ENCODE measurements around the gene KRTAP10-2. TPM values are rescaled to one million over a fixed set of nuclear protein-coding genes. Genes with fewer than 3 reads are reported as not detected.
"Not testable (repeated sequence)": the region's sequence is repeated elsewhere in the genome, so short reads cannot be mapped to it uniquely, and the experiment has no call there.

KRTAP10-2 gene
- total and polyA plus RNA-seq, 8 donors: 0.24 TPM; not detected in 7

DNA sequence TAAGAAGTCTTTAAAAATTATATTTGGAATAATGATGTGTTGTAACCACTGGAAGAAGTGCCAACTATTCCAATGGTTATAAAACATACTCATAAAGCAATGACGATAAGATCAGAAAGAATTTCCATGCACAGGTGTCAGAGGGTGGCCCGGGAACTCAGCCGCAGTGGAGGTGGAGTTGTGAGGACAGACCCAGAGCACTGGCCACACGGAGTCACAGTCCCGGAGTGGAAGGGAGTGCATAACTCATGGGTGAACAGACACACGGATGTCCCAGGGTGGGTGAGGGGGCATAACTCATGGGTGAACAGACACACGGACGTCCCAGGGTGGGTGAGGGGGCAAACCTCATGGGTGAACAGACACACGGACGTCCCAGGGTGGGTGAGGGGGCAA, 24.7 kb upstream of the KRTAP10-2 start:
- no peak for DNase-seq
- Histone ChIP-seq H3K36me3 (no peaks in the 10 kb centered on the region), H3K9me3 (peaks cover 0 to 22% of the 10 kb centered on the region in 2 donors), H3K4me3 (no peak overlapping the region), H3K27ac (no peak overlapping the region), H3K27me3 (peaks cover 0 to 41% of the 10 kb centered on the region in 2 donors), H3K4me1 (no peaks in the 10 kb centered on the region)
- no peak for ATAC-seq
- TF ChIP-seq, protein P1, sequence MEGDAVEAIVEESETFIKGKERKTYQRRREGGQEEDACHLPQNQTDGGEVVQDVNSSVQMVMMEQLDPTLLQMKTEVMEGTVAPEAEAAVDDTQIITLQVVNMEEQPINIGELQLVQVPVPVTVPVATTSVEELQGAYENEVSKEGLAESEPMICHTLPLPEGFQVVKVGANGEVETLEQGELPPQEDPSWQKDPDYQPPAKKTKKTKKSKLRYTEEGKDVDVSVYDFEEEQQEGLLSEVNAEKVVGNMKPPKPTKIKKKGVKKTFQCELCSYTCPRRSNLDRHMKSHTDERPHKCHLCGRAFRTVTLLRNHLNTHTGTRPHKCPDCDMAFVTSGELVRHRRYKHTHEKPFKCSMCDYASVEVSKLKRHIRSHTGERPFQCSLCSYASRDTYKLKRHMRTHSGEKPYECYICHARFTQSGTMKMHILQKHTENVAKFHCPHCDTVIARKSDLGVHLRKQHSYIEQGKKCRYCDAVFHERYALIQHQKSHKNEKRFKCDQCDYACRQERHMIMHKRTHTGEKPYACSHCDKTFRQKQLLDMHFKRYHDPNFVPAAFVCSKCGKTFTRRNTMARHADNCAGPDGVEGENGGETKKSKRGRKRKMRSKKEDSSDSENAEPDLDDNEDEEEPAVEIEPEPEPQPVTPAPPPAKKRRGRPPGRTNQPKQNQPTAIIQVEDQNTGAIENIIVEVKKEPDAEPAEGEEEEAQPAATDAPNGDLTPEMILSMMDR (IDR thresholded peaks at IDR 0.05): no peak
- intact Hi-C loops (cut with DNase I): no loop called here

DNA sequence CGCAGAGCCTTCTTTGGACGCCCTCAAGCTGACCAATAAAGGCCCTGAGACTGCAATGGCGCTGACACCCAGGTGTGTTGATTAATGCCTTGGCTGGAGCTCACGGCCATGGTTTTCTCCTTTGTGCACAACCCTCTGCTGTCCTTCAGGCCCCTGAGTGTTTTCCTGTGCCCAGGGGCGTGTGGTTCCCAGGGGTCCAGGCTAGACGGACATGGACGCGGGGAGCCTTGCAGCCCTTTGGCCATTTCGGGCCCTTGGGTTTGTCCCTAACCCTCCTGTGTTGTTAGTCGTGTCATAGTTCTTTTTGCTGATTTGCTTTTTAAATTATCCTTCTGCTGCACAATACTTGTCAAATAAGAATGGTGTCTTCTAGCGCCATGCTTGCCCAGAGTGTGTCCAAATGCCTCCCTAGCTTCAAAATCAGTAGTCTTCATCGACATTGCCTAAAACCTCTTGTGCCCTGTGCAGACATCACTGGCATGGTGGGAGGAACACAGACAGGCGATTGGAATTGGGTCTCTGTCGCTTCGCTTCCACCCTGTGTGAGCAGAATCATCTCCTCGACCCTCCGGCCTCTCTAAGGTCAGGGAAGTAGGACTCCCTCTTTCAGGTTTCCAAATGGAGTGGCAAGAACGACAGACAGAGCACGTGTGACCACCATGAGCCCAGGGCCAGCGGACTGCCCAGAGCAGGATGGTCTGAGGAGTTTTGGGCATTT, 24.2 kb upstream of the KRTAP10-2 start:
- no peak for ATAC-seq
- intact Hi-C loops (cut with DNase I): no loop called here
- Histone ChIP-seq H3K9me3 (peaks cover 0 to 17% of the 10 kb centered on the region in 2 donors), H3K27me3 (peaks cover 0 to 39% of the 10 kb centered on the region in 2 donors), H3K36me3 (no peaks in the 10 kb centered on the region), H3K27ac (no peak overlapping the region), H3K4me1 (no peaks in the 10 kb centered on the region), H3K4me3 (no peak overlapping the region)
- DNase-seq: no peak
- TF ChIP-seq, protein P1 (IDR thresholded peaks at IDR 0.05): no peak

DNA sequence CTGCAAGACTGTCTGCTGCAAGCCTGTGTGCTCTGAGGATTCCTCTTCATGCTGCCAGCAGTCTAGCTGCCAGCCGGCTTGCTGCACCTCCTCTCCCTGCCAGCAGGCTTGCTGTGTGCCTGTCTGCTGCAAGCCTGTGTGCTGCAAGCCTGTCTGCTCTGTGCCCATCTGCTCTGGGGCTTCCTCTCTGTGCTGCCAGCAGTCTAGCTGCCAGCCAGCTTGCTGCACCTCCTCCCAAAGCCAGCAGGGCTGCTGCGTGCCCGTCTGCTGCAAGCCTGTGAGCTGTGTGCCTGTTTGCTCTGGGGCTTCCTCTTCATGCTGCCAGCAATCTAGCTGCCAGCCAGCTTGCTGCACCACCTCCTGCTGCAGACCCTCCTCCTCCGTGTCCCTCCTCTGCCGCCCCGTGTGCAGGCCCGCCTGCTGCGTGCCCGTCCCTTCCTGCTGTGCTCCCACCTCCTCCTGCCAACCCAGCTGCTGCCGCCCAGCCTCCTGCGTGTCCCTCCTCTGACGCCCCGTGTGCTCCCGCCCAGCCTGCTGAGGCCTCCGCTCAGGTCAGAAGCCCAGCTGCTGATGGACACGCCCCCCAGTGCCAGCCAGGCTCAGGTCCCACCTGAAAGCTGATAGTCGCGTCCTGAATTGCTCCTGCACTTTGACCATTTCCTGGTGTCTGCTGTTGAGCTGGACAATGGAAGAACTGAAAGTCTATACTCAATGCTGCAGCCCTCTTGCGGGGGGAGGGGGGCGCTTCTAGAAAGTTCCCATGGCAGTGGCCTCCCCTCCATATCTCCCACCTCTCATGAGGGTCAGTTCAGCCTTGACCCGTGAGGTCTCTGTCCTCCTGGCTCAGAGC, 23.4 kb upstream of the KRTAP10-2 start:
- DNase-seq (no peak), ATAC-seq (no peak)
- intact Hi-C loops (cut with DNase I): no loop called here

DNA sequence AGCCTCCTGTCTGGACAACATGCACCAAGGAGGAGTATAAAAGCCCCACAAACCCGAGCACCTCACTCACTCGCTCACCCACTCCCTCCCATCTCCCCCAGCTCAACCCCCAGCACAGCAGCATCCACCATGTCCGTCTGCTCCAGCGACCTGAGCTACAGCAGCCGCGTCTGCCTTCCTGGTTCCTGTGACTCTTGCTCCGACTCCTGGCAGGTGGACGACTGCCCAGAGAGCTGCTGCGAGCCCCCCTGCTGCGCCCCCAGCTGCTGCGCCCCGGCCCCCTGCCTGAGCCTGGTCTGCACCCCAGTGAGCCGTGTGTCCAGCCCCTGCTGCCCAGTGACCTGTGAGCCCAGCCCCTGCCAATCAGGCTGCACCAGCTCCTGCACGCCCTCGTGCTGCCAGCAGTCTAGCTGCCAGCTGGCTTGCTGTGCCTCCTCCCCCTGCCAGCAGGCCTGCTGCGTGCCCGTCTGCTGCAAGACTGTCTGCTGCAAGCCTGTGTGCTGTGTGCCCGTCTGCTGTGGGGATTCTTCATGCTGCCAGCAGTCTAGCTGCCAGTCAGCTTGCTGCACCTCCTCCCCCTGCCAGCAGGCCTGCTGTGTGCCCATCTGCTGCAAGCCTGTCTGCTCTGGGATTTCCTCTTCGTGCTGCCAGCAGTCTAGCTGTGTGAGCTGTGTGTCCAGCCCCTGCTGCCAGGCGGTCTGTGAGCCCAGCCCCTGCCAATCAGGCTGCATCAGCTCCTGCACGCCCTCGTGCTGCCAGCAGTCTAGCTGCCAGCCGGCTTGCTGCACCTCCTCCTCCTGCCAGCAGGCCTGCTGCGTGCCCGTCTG, 22.5 kb upstream of the KRTAP10-2 start, which contains the start of gene KRTAP10-4:
TSS of gene KRTAP10-4 (plus strand) at position 100 of the 827 bp plus-strand sequence. CDS start at position 130, 30 bp downstream.
- H3K36me3 ChIP-seq; H3K4me1 ChIP-seq; H3K4me3 ChIP-seq; H3K27ac ChIP-seq; DNase-seq; intact Hi-C loops (cut with DNase I); ATAC-seq: not testable (repeated sequence)
- Histone ChIP-seq H3K9me3 (peaks cover 0 to 16% of the 10 kb centered on the region in 2 donors), H3K27me3 (peaks cover 0 to 35% of the 10 kb centered on the region in 2 donors)

More for the DNA sequence above, 23.4 kb upstream of the KRTAP10-2 start:
- H3K27ac ChIP-seq: no peak overlapping the region
- no peaks in the 10 kb centered on the region for H3K4me1 ChIP-seq
- TF ChIP-seq, protein P1 (IDR thresholded peaks at IDR 0.05): no peak
- H3K27me3 ChIP-seq: peaks cover 0 to 38% of the 10 kb centered on the region in 2 donors
- peaks cover 0 to 16% of the 10 kb centered on the region in 2 donors for H3K9me3 ChIP-seq
- H3K4me3 ChIP-seq: no peak overlapping the region
- no peaks in the 10 kb centered on the region for H3K36me3 ChIP-seq

DNA sequence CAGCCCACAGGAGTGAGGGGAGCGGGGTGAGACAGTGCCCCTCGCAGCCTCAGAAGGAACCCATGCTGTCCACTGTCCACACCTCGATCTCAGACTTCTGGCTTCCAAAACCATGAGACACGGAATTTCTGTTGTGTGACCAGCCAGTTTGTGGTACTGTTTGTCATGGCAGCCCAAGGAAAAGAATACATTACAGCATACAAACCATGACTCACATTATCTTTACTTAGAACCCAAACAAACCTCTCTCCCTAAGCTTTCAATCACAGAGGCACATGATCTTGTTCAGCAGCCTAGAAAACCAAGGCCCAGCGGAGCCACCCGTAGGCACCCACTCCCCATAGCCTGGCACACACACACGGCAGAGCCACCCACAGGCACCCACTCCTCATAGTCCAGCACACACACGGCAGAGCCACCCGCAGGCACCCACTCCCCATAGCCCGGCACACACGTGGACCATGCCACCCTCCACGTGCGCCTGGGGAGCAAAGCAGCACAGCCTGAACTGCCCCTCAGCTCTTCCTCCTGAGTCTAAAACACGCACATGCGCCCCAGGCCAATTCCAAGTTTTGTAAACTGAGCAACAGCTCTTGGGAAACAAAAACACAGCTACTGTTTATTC, 21.8 kb upstream of the KRTAP10-2 start:
- Histone ChIP-seq H3K9me3 (peaks cover 0 to 14% of the 10 kb centered on the region in 2 donors), H3K4me3 (no peak overlapping the region), H3K36me3 (no peaks in the 10 kb centered on the region), H3K4me1 (no peaks in the 10 kb centered on the region), H3K27me3 (peaks cover 0 to 43% of the 10 kb centered on the region in 2 donors), H3K27ac (no peak overlapping the region)
- no peak for DNase-seq
- TF ChIP-seq, protein P1 (IDR thresholded peaks at IDR 0.05): no peak
- intact Hi-C loops (cut with DNase I): no loop called here
- ATAC-seq: no peak

Measured in left lung (tissue), 10 donors.